ENCODE measurements around the gene MON1B. TPM values are rescaled to one million over a fixed set of nuclear protein-coding genes. Genes with fewer than 3 reads are reported as not detected.

MON1B gene
- total RNA-seq, 1 experiment from 2014 or later: 48.0 TPM

DNA sequence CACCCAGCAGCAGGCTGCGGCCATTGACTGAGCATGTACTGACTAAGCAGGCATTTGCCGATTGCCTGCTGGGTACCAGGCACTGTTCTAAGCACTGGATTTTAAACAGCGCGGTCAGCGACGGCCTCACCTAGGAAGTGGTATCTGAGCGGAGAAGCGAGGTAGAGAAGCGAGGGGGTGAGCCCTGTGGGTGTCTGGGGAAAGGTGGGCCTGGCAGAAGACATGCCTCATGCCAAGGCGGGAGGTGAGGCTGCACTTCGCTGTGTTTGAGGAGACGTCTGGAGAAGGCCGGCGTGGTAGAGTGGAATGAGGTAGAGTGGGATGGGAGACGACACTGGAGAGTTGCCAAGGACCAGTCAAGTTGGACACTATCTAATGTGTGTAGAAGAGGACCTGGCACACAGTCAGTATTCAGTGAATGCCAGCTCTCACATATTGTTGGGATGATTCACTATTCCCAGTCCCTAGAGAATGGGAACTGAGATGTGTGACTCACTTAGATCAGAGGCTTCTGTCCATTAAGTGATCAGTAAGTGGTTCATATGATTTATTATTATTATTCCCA, 22.6 kb downstream of the MON1B start:
- Histone ChIP-seq H2AK5ac (ENCODE audit: insufficient read length, low read length) (no peak overlapping the region), H4K8ac (replicated peaks; ENCODE audit: insufficient read length, low read depth, low read length) (no peak overlapping the region), H4K91ac (ENCODE audit: insufficient read length, low read depth, low read length) (no peak overlapping the region), H2BK5ac (ENCODE audit: insufficient read length, low read length) (no peak overlapping the region), H2BK12ac (ENCODE audit: insufficient read length, low read depth, low read length) (no peak overlapping the region), H3K14ac (ENCODE audit: insufficient read depth, low read length) (no peak overlapping the region), H3K23ac (ENCODE audit: insufficient read length, low read depth, low read length) (no peak overlapping the region), H3K27ac (ENCODE audit: insufficient read length, low read depth, low read length) (no peak overlapping the region), H2BK20ac (ENCODE audit: low read depth, low read length, poor library complexity, severe bottlenecking) (no peak overlapping the region), H3K56ac (ENCODE audit: insufficient read length, low read depth, low read length) (no peak overlapping the region), H3K4me1 (ENCODE audit: insufficient read depth, low read length) (peaks cover 3% of the 10 kb centered on the region; the same call in 1 of the 2 replicates), H3K18ac (ENCODE audit: insufficient read length, low read depth, low read length) (no peak overlapping the region), H2AFZ (ENCODE audit: low read length) (no peak overlapping the region), H3K9ac (ENCODE audit: extremely low read depth, insufficient read length, low read length) (no peak overlapping the region), H3K23me2 (ENCODE audit: insufficient read length, low read depth, low read length, poor library complexity, severe bottlenecking) (peaks cover 4% of the 10 kb centered on the region), H3T11ph (ENCODE audit: low read length) (no peak overlapping the region), H3K27me3 (ENCODE audit: insufficient read depth, low read length) (no peaks in the 10 kb centered on the region), H4K20me1 (ENCODE audit: control insufficient read depth, insufficient read depth, insufficient read length) (no peaks in the 10 kb centered on the region), H3K79me1 (ENCODE audit: insufficient read depth, low read depth, low read length, poor library complexity, severe bottlenecking) (no peaks in the 10 kb centered on the region), H3K9me3 (ENCODE audit: control insufficient read depth, low read depth, low read length) (no peaks in the 10 kb centered on the region), H3K4ac (ENCODE audit: low read depth, low read length) (no peak overlapping the region), H2BK15ac (ENCODE audit: low read depth, low read length) (no peak overlapping the region), H3K79me2 (ENCODE audit: insufficient read depth, low read length) (no peaks in the 10 kb centered on the region), H4K5ac (ENCODE audit: insufficient read length, low read depth, low read length) (no peak overlapping the region), H2BK120ac (ENCODE audit: low read depth, low read length, poor library complexity, severe bottlenecking) (no peak overlapping the region), H3K4me2 (ENCODE audit: insufficient read depth, insufficient read length, low read length) (no peak overlapping the region)
- H3K27me3 Mint-ChIP-seq (ENCODE audit: low read depth): peaks cover 2% of the 10 kb centered on the region
- H3K27ac Mint-ChIP-seq: no peak overlapping the region; a peak in 1 of 7 replicates
- peaks cover 4 to 6% (median 5%) of the 10 kb centered on the region in 3 experiments for H3K36me3 Mint-ChIP-seq (ENCODE audit: insufficient read depth in 1 of 3, low read depth in 3 of 3)
- H3K4me1 Mint-ChIP-seq: peaks cover 16 to 19% of the 10 kb centered on the region in 2 experiments
- no CpG with 5 or more reads among the region's 15 CpGs for WGBS (ENCODE audit: extremely low coverage, insufficient read length, low lambda C conversion rate)
- DNase-seq: no peak
- peak overlapping the region; percentile 74 to 80 for H3K4me3 Mint-ChIP-seq
- TF ChIP-seq, protein P1, sequence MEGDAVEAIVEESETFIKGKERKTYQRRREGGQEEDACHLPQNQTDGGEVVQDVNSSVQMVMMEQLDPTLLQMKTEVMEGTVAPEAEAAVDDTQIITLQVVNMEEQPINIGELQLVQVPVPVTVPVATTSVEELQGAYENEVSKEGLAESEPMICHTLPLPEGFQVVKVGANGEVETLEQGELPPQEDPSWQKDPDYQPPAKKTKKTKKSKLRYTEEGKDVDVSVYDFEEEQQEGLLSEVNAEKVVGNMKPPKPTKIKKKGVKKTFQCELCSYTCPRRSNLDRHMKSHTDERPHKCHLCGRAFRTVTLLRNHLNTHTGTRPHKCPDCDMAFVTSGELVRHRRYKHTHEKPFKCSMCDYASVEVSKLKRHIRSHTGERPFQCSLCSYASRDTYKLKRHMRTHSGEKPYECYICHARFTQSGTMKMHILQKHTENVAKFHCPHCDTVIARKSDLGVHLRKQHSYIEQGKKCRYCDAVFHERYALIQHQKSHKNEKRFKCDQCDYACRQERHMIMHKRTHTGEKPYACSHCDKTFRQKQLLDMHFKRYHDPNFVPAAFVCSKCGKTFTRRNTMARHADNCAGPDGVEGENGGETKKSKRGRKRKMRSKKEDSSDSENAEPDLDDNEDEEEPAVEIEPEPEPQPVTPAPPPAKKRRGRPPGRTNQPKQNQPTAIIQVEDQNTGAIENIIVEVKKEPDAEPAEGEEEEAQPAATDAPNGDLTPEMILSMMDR (conservative IDR thresholded peaks at IDR 0.05): no peak
- no peaks in the 10 kb centered on the region for H3K9me3 Mint-ChIP-seq

Measured in H9 (cell line).